Smooth muscle cell (in vitro differentiated cells): ENCODE measurements around the gene G6PC2. TPM values are rescaled to one million over a fixed set of nuclear protein-coding genes. Genes with fewer than 3 reads are reported as not detected.

ENCODE experiments used
- DNase-seq: peaks from one replicate; lab custom pipeline; 2025; ENCODE audit not compliant: unreplicated experiment; lab: John Stamatoyannopoulos, UW
- H2AFZ ChIP-seq: fragments of 200-600 bp; sonication (generic); 2 replicates; pipeline ENCODE4 v1.6.0; 2016; ENCODE audit warnings: antibody characterized with exemption, low read depth, mild to moderate bottlenecking
- H3F3A ChIP-seq: fragments of 200-600 bp; sonication (generic); 2 replicates; pipeline ENCODE4 v1.6.0; 2017; ENCODE audit warnings: antibody characterized with exemption, low read depth
- H3K27ac ChIP-seq: fragments of 200-600 bp; sonication (generic); 2 replicates; pipeline ENCODE4 v1.5.1; 2016; ENCODE audit warnings: low read depth, mild to moderate bottlenecking
- H3K27me3 ChIP-seq: fragments of 200-600 bp; sonication (generic); 2 replicates; pipeline ENCODE4 v1.6.1; 2016; ENCODE audit warnings: low read depth, mild to moderate bottlenecking
- H3K36me3 ChIP-seq: fragments of 200-600 bp; sonication (generic); 2 replicates; pipeline ENCODE4 v1.5.1; 2016; ENCODE audit warnings: low read depth
- H3K4me1 ChIP-seq: fragments of 200-600 bp; sonication (generic); 2 replicates; pipeline ENCODE4 v1.5.1; 2016; ENCODE audit warnings: low read depth
- H3K4me2 ChIP-seq: fragments of 200-600 bp; sonication (generic); 2 replicates; pipeline ENCODE4 v1.6.0; 2016; ENCODE audit warnings: mild to moderate bottlenecking
- H3K4me3 ChIP-seq: fragments of 200-600 bp; sonication (generic); 2 replicates; pipeline ENCODE4 v1.5.1; 2016; ENCODE audit warnings: mild to moderate bottlenecking
- H3K79me2 ChIP-seq: fragments of 200-600 bp; sonication (generic); 2 replicates; pipeline ENCODE4 v1.6.0; 2016; ENCODE audit warnings: low read depth, mild to moderate bottlenecking
- H3K9ac ChIP-seq: fragments of 200-600 bp; sonication (generic); 2 replicates; pipeline ENCODE4 v1.6.0; 2016; ENCODE audit warnings: low read depth
- H3K9me3 ChIP-seq: fragments of 200-600 bp; sonication (generic); replicated peaks from 2 replicates; pipeline ENCODE4 v1.5.1; 2016; ENCODE audit warnings: low read depth
- H4K20me1 ChIP-seq: fragments of 200-600 bp; sonication (generic); 2 replicates; pipeline ENCODE4 v1.6.0; 2016; ENCODE audit warnings: low read depth
- CTCF ChIP-seq: fragments of 200-600 bp; sonication (generic); IDR thresholded peaks from 2 replicates; pipeline ENCODE4 v1.5.1; 2017; ENCODE audit warnings: borderline replicate concordance, mild to moderate bottlenecking, antibody characterized with exemption; ENCODE audit not compliant: insufficient read depth, poor library complexity, severe bottlenecking
- whole genome bisulfite sequencing: methylation state at CpG from one replicate; pipeline ENCODE4 v1.1.7; 2016; ENCODE audit warnings: low lambda C conversion rate; 5-methylcytosine and 5-hydroxymethylcytosine counted together
- polyA plus RNA-seq: library from polyadenylated mRNA; unstranded; fragments of >200 nt; fragmentation: Nextera tagmentation; extraction: Ambion mirVana; gene quantifications from 2 replicates; pipeline ENCODE4 v1.2.1, GENCODE V29; 2016
- total RNA-seq: library from RNA; depleted of rRNA; stranded (reverse); fragments of >200 nt; gene quantifications from 2 replicates; pipeline ENCODE4 v1.2.3, GENCODE V29; 2014

G6PC2 gene
- total and polyA plus RNA-seq, 2 experiments from 2014 or later: not detected

GRCh38 chr2:168912901-168913369 lies 11.8 kb downstream of the G6PC2 start:
- no peaks in the 10 kb centered on the region for H3K36me3 ChIP-seq
- DNase-seq: no peak
- H3K79me2 ChIP-seq: no peaks in the 10 kb centered on the region
- H3K4me1 ChIP-seq: peaks cover 4% of the 10 kb centered on the region
- H3K27me3 ChIP-seq: peaks cover 19% of the 10 kb centered on the region
- H2AFZ ChIP-seq: peak overlapping the region; percentile 69
- H4K20me1 ChIP-seq: no peaks in the 10 kb centered on the region
- WGBS: 20% methylated on average over 21 of the region's 21 CpGs
- no peak for TF ChIP-seq CTCF
- no peak overlapping the region for H3K9ac ChIP-seq
- H3F3A ChIP-seq: no peaks in the 10 kb centered on the region
- H3K9me3 ChIP-seq: no peaks in the 10 kb centered on the region
- peak overlapping the region; percentile 36 for H3K4me3 ChIP-seq
- no peak overlapping the region for H3K27ac ChIP-seq
- H3K4me2 ChIP-seq: peak overlapping the region; percentile 84

- no peaks in the 10 kb centered on the region for H3K9me3 ChIP-seq
- H3K4me2 ChIP-seq: no peak overlapping the region
- TF ChIP-seq CTCF: no peak
- H3K9ac ChIP-seq: no peak overlapping the region
- H3K4me1 ChIP-seq: peaks cover 4% of the 10 kb centered on the region
- no peak for DNase-seq
- 95% methylated on average over 4 of the region's 4 CpGs for WGBS
- no peaks in the 10 kb centered on the region for H4K20me1 ChIP-seq
- no peak overlapping the region for H3K27ac ChIP-seq
- no peaks in the 10 kb centered on the region for H3F3A ChIP-seq
- no peak overlapping the region for H2AFZ ChIP-seq
- H3K79me2 ChIP-seq: no peaks in the 10 kb centered on the region
- H3K36me3 ChIP-seq: no peaks in the 10 kb centered on the region
- no peak overlapping the region for H3K4me3 ChIP-seq
- H3K27me3 ChIP-seq: peaks cover 19% of the 10 kb centered on the region
Observed at GRCh38 chr2:168913495-168913894, 12.4 kb downstream of the G6PC2 start.

GRCh38 chr2:168915441-168916330 lies 14.6 kb downstream of the G6PC2 start:
- Histone ChIP-seq H3K36me3 (no peaks in the 10 kb centered on the region), H3K79me2 (no peaks in the 10 kb centered on the region), H3K9ac (no peak overlapping the region), H3F3A (no peaks in the 10 kb centered on the region), H3K4me1 (peaks cover 4% of the 10 kb centered on the region), H3K27ac (no peak overlapping the region), H3K4me2 (no peak overlapping the region), H3K27me3 (peaks cover 19% of the 10 kb centered on the region), H4K20me1 (no peaks in the 10 kb centered on the region), H3K4me3 (no peak overlapping the region), H3K9me3 (no peaks in the 10 kb centered on the region), H2AFZ (no peak overlapping the region)
- TF ChIP-seq CTCF: no peak
- DNase-seq: no peak
- 99% methylated on average over 3 of the region's 3 CpGs for WGBS
